GM10847 (cell line): Measurements from ENCODE around the gene ELMOD2.

ENCODE experiments used
- POLR2A ChIP-seq: IDR thresholded peaks from 2 replicates; pipeline ENCODE4 v1.6.1; 2011; ENCODE audit not compliant: insufficient read length; ENCODE audit errors: extremely low read depth

ELMOD2 gene

GRCh38 chr4:140568507-140569306 is 44.7 kb downstream of the ELMOD2 start, which contains the start of gene UCP1:
Gene UCP1, minus strand, starts transcription at chr4:140568961. Its CDS starts 232 bp downstream, at chr4:140568729.
- TF ChIP-seq POLR2A: no peak

- no peak for TF ChIP-seq POLR2A
Measured at GRCh38 chr4:140569307-140569638, 45.3 kb downstream of the ELMOD2 start.

DNA sequence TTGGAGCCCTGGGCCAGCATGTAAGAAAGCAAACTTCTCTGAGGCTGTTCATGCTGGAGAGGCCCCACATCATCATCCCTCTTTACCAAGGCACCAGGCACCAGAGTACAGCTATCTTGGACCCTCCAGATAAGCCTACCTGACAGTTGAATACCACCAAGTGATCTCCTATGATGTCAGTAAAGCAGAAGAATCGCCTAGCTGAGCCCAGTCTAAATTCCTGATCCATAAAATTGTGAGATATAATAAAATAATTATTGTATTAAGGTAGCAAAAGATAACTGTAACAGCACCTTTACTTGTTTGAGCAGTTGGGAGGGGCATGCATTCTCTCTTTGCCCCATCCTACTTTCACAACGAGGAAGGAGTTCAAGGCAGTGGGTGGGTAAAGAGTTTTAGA is 47.7 kb downstream of the ELMOD2 start:
- no peak for TF ChIP-seq POLR2A

GRCh38 chr4:140575489-140575888 is 51.5 kb downstream of the ELMOD2 start:
- no peak for TF ChIP-seq POLR2A

- no peak for TF ChIP-seq POLR2A
Measured at GRCh38 chr4:140579278-140579677, 55.3 kb downstream of the ELMOD2 start.

DNA sequence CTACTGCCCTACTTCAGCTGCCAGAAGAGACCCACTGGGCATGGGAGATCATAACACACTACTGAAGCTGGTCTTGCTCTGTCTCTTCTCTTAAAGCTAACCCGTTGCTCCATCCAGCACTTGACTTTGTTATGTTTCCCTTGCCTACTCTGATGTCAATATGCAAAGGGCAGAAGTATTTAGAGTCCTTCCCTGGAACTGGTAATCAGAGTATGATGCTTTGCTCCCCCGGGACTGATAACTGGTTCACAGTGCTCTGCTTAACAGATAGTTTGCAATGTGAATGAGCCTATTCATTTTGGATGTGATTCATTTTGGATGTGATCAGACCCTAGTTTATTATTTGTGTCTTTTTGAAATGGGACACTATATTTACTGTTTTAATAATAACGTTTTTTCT is 57.1 kb downstream of the ELMOD2 start:
- TF ChIP-seq POLR2A: no peak

DNA sequence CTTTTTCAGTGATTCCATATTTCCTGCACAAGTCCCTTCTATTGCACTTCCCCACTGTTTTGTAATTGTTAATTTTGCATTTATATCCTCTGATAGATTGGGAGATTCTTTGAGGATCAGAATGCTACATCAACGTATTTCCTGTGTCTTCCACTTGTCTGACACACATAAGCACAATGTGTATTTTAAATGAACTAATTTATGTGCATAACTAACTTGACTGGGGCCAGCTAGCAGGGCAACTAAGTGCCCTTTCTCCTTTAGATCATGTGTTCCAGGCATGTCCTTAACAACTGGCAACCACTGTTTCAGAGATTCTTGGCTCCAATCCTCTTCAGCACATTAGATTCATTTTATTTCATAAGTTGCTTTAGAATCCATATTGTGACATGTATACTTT is 60.5 kb downstream of the ELMOD2 start:
- no peak for TF ChIP-seq POLR2A

DNA sequence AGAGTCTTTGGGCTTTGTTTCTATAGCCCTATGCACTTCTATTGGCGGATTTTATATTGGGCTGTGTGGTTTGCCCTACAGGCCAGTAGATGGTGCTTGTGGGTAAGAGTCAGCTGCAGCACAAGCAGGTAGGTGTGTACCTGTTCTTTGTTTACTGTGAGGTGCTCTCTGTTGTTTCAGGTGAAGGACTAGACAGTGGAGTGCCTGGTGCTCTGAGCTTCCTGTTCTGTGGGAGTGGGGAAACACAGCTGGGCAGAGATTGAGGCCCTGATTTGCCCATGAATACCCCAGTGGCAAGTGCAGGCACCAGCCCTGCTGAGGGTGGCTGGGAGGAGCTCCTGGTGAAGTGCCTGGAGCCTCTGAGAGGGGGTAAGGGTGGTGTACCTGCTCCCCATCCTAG is 71.1 kb downstream of the ELMOD2 start:
- no peak for TF ChIP-seq POLR2A

DNA sequence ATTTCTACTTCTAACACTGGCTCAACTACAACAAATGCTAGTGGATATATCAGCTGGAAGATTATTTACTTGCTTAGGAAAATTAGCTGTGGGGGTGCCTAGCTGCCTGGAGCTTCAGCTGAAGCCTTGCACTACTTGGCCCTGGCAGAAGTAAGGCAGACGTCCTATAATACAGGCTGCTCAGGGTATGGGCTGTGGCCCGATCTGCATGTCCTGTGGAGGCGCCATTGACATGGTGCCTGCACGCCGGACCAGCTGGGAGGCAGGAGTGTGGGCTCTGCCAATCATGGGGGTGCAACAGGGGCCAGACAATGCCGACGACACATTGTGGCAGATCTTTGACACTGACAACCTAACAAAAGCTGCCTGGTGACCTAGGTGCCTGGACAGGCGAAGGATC is 76.4 kb downstream of the ELMOD2 start:
- TF ChIP-seq POLR2A: no peak

- TF ChIP-seq POLR2A: no peak
Measured at GRCh38 chr4:140602714-140603113, 78.7 kb downstream of the ELMOD2 start.

DNA sequence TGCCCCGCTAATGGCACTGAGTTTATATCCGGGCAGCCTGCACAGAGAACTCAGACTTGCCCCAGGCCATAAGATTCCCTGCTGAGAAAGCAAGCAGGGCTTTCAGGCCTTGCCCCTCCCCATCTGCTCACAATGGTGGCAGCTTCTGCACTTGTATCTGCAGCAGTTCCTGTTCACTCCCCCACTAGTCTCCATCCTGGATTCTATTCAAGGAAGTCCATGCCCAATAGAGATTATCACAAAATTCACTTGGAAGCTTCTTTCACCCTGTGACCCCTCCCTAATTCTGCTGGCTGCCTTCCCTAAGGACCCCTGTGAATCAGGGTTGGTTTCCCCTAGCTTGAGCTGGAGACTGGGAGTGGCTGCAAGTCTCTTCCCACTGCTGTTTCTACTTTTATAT is 79.3 kb downstream of the ELMOD2 start:
- TF ChIP-seq POLR2A: no peak
